Testis (tissue), 3 donors: ENCODE results near the gene PLXDC1. TPM values are rescaled to one million over a fixed set of nuclear protein-coding genes. Genes with fewer than 3 reads are reported as not detected.

ENCODE experiments used
- DNase-seq: peaks from one replicate; pipeline ENCODE4 v3.0.0-alpha.2; 2019
- H3K27ac ChIP-seq, 2 donors: fragments of 200-600 bp; sonication (generic); one replicate each; pipeline ENCODE4 v1.5.1; 2019
- H3K27me3 ChIP-seq: fragments of 200-600 bp; sonication (generic); one replicate; pipeline ENCODE4 v1.5.1; 2019
- H3K36me3 ChIP-seq: fragments of 200-600 bp; sonication (generic); one replicate; pipeline ENCODE4 v1.5.1; 2017; ENCODE audit warnings: low read depth; ENCODE audit errors: missing control alignments
- H3K4me1 ChIP-seq: fragments of 200-600 bp; sonication (generic); one replicate; pipeline ENCODE4 v1.5.1; 2019
- H3K4me3 ChIP-seq, 2 donors: fragments of 200-600 bp; sonication (generic); one replicate each; pipeline ENCODE4 v1.5.1; 2017 to 2019
- H3K9me3 ChIP-seq: fragments of 200-600 bp; sonication (generic); one replicate; pipeline ENCODE4 v1.5.1; 2017
- POLR2A ChIP-seq: fragments of 450-650 bp; IDR thresholded peaks from one replicate; pipeline ENCODE4 v1.6.1; 2017; ENCODE audit warnings: antibody characterized with exemption, mild to moderate bottlenecking, moderate library complexity
- WGBS, 2 donors: methylation state at CpG; one replicate each; pipeline ENCODE4 v1.1.5; 2018; 5-methylcytosine and 5-hydroxymethylcytosine counted together
- intact Hi-C: fragments of 100-400 bp; cut with DNase I; formaldehyde crosslinking; loops from one replicate; pipeline ENCODE4 v1.15.1; 2023; ENCODE audit warnings: low total_unique reads
- polyA plus RNA-seq: library from polyadenylated mRNA; stranded (reverse); fragments of 350-450 nt; fragmentation: Illumina TruSeq; extraction: RNeasy Lipid Tissue Mini Kit (QIAGEN cat#74804); gene quantifications from one replicate; pipeline ENCODE4 v1.2.3, GENCODE V29; 2014; ENCODE audit warnings: low read depth, low replicate concordance; ENCODE audit not compliant: insufficient read depth
- total RNA-seq, 2 donors: library from RNA; depleted of rRNA; stranded (reverse); fragments of >200 nt; gene quantifications; one replicate each; pipeline ENCODE4 v1.2.3, GENCODE V29; 2016
- TF ChIP-seq, protein P1 (sequence below), 3 experiments: fragments of 450-650 bp in 2 of 3; fragments of 200-600 bp in 1 of 3; sonication (generic) in 1 of 3; IDR thresholded peaks; one replicate each; pipeline ENCODE4 v1.5.1; 2016 to 2019; ENCODE audit warnings: antibody characterized with exemption in 3 of 3, mild to moderate bottlenecking in 2 of 3, moderate library complexity in 1 of 3

PLXDC1 gene
- total and polyA plus RNA-seq, 3 donors from 2014 or later, result 9.6 to 40.5 (median 14.8) TPM

DNA sequence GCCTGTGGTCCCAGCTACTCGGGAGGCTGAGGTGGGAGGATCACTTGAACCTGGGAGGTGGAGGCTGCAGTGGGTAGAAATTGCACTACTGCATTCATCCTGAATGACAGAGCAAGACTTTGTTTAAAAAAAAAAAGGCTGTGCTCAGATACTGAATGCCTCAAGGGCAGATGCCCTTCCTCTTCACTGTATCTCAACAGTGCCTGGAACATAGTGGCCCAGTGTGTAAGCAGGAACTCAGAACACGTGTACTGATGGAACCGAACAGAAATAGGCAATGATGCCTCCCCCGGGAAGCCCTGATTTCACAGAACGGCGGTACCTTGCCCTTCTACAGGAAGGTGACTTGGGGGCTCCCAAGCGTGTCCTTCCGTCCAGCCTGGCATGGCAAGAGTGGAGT is 46.8 kb downstream of the PLXDC1 start:
- 57 to 80% methylated on average over 8 of the region's 8 CpGs for WGBS, 2 donors

DNA sequence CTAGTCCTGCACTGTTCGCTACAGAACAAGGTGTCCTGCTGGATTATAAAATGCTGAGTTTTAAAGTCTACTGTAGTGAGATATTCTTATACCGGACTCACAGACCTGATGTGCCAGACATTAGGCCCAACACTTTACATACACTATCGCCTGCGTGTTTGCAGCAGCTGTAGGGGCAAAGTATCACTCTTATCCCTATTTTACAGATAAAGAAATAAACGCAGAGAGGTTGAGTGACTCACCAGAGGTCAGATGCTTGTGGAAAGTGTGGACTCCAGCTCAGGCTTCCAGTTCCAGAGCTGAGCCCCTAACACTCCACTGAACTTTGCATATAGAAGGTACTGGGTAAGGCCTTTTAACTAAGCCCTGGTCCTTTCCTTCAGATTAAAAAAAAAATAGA is 47.4 kb downstream of the PLXDC1 start:
- intact Hi-C loops, result no loop called here
- Histone ChIP-seq H3K36me3 (no peaks in the 10 kb centered on the region), H3K4me1 (peaks cover 22% of the 10 kb centered on the region), H3K27me3 (no peaks in the 10 kb centered on the region), H3K27ac (peak overlapping the region in 1 of 2 donors; percentile 25), H3K9me3 (no peaks in the 10 kb centered on the region), H3K4me3 (no peak overlapping the region)
- DNase-seq, result no peak
- TF ChIP-seq, protein P1, sequence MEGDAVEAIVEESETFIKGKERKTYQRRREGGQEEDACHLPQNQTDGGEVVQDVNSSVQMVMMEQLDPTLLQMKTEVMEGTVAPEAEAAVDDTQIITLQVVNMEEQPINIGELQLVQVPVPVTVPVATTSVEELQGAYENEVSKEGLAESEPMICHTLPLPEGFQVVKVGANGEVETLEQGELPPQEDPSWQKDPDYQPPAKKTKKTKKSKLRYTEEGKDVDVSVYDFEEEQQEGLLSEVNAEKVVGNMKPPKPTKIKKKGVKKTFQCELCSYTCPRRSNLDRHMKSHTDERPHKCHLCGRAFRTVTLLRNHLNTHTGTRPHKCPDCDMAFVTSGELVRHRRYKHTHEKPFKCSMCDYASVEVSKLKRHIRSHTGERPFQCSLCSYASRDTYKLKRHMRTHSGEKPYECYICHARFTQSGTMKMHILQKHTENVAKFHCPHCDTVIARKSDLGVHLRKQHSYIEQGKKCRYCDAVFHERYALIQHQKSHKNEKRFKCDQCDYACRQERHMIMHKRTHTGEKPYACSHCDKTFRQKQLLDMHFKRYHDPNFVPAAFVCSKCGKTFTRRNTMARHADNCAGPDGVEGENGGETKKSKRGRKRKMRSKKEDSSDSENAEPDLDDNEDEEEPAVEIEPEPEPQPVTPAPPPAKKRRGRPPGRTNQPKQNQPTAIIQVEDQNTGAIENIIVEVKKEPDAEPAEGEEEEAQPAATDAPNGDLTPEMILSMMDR (IDR thresholded peaks at IDR 0.05), result no peak
- no peak for TF ChIP-seq POLR2A
- WGBS, 2 donors, result 46 to 67% methylated on average over 5 of the region's 5 CpGs

More for the DNA sequence above, 46.8 kb downstream of the PLXDC1 start:
- Histone ChIP-seq H3K9me3 (no peaks in the 10 kb centered on the region), H3K4me3 (no peak overlapping the region), H3K4me1 (peaks cover 22% of the 10 kb centered on the region), H3K27me3 (no peaks in the 10 kb centered on the region), H3K36me3 (no peaks in the 10 kb centered on the region), H3K27ac (peak overlapping the region in 1 of 2 donors; percentile 25)
- intact Hi-C loops, result no loop called here
- TF ChIP-seq, protein P1 (IDR thresholded peaks at IDR 0.05), result no peak
- no peak for TF ChIP-seq POLR2A
- peak; percentile 46 for DNase-seq

DNA sequence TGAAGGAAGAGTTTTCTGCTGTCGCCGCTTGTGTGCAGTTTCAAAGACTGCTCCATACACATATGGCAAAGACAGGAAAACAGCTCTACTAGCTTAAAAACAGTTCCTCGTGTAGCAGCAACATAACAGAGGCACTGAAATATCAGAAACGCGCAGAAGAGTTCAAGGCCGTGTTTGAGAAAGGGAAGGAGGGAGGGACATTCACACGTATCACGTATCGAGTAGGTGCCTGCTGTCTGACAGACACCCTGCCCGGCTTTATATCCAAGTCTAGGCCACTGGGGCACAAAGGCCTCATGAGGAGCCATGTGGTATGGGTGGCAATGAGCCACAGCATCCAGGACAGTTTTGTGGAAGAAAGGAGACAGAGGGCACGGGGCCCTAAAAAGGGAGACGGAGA is 50.3 kb downstream of the PLXDC1 start:
- no peaks in the 10 kb centered on the region for H3K27me3 ChIP-seq
- intact Hi-C loops, result no loop called here
- no peaks in the 10 kb centered on the region for H3K36me3 ChIP-seq
- peak overlapping the region; percentile 34 to 50 for H3K27ac ChIP-seq
- no peak for TF ChIP-seq POLR2A
- TF ChIP-seq, protein P1 (IDR thresholded peaks at IDR 0.05), result no peak
- no peak overlapping the region for H3K4me3 ChIP-seq
- H3K9me3 ChIP-seq, result no peaks in the 10 kb centered on the region
- peak; percentile 56 for DNase-seq
- 55 to 74% methylated on average over 12 of the region's 12 CpGs for WGBS, 2 donors
- peaks cover 33% of the 10 kb centered on the region for H3K4me1 ChIP-seq

DNA sequence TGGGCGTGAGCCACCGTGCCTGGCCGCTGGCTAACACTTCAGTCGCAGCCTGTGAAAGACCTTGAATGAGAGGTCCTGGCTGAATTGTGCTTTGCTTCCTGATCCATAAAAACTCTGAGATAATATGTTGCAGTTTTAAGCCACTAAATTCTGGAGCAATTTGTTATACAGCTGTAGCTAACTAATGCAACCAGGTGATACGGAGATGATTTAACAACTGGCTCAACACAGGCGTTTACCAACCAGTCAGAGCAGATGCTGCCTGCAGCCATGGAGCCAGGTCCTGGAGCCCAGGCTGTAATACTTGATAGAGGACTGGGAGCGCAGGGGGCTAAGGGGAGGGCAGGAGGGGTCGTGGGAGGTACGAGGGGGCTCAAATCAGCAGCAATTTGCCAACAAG is 50.9 kb downstream of the PLXDC1 start:
- H3K27ac ChIP-seq, result peak overlapping the region; percentile 34 to 50
- DNase-seq, result no peak
- H3K4me1 ChIP-seq, result peaks cover 39% of the 10 kb centered on the region
- 67 to 88% methylated on average over 4 to 9 of the region's 9 CpGs for WGBS, 2 donors
- intact Hi-C loops, result no loop called here
- no peaks in the 10 kb centered on the region for H3K27me3 ChIP-seq
- TF ChIP-seq, protein P1 (IDR thresholded peaks at IDR 0.05), result no peak
- TF ChIP-seq POLR2A, result no peak
- no peaks in the 10 kb centered on the region for H3K9me3 ChIP-seq
- no peak overlapping the region for H3K4me3 ChIP-seq
- no peaks in the 10 kb centered on the region for H3K36me3 ChIP-seq

DNA sequence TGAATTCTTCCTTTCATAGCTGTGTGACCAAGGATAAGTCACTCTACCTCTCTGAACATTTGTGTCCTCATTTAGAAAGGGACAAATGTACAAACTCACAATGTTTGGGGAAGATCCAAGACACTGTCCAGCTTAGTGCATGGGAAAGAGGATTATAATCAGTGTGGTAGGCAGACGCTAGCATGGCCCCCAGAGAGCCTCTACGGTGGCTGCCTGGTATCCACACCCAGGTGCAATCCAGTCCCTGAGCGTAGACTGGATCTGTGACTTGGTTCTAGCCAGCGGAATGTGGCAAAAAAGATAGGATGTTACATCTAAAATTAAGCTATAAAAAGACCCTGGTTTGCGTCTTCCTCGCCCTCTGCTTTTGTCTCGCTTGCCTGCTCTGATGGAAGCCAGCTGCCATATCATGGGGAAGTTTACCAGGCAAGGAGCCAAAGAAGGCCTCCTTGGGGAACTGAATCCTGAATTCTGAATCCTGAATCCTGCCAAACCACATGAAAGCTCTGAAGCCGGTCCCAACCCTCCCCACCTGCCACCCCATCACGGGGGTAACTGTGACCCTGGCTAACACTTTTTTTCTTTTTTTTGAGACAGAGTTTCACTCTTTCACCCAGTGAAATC is 51.7 kb downstream of the PLXDC1 start:
- Histone ChIP-seq H3K27me3 (no peaks in the 10 kb centered on the region), H3K4me3 (no peak overlapping the region), H3K36me3 (no peaks in the 10 kb centered on the region), H3K9me3 (no peaks in the 10 kb centered on the region), H3K4me1 (peaks cover 43% of the 10 kb centered on the region), H3K27ac (peak overlapping the region in 1 of 2 donors; percentile 36)
- TF ChIP-seq, protein P1 (IDR thresholded peaks at IDR 0.05), result no peak
- no peak for TF ChIP-seq POLR2A
- intact Hi-C loops, result no loop called here
- peak; percentile 69 for DNase-seq
- 32 to 49% methylated on average over 9 of the region's 9 CpGs for WGBS, 2 donors
